SK-N-MC (cell line): ENCODE measurements around the gene ZMYND8.

Source experiments
- EZH2 ChIP-seq: fragments of 200-600 bp; sonication (generic); IDR thresholded peaks from one replicate; pipeline ENCODE4 v1.6.1; 2017; ENCODE audit warnings: antibody characterized with exemption
- POLR2AphosphoS5 ChIP-seq: IDR thresholded peaks from 2 replicates; pipeline ENCODE4 v1.6.1; 2012; ENCODE audit warnings: mild to moderate bottlenecking, low read depth, low read length, borderline replicate concordance

DNA sequence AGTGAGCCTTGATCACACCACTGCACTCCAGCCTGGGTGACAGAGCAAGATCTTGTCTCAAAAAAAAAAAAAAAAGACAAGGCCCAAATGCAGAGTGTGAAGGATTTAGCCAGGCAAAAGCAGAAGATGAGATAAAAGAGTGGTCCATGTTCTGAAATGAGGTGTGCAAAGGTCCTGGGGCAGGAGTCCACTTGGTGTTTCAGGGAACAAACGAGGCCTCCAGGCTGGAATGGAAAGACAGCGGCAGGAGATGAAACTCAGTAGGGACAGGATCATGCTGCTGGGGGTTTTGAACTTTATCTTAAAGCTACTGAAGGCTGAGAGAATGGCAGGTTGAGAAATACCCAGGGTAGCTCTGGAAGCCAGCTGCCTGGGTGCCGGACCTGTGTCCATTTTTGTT is 178.2 kb downstream of the ZMYND8 start:
- no peak for TF ChIP-seq EZH2
- no peak for TF ChIP-seq POLR2AphosphoS5
